Activated CD4-positive, alpha-beta T cell treated with anti-CD3 and anti-CD28 coated beads, Interleukin-2, Interleukin-4, amounts not matched to agents 100 ng/mL and 50 ng/mL, durations not matched to agents 16 hours and 8 hours (primary cell): ENCODE results near the gene ARFGAP3.

Experiments
- DNase-seq: peaks from one replicate; pipeline ENCODE4 v3.0.0-alpha.2; 2020; ENCODE audit warnings: low spot score

ARFGAP3 gene

GRCh38 chr22:42820045-42820763 lies 36.9 kb downstream of the ARFGAP3 start:
- no peak for DNase-seq

GRCh38 chr22:42819412-42820044 lies 37.5 kb downstream of the ARFGAP3 start:
- DNase-seq, result no peak

GRCh38 chr22:42817556-42817955 lies 39.5 kb downstream of the ARFGAP3 start:
- DNase-seq, result no peak

- no peak for DNase-seq
Measured at GRCh38 chr22:42816336-42816735, 40.7 kb downstream of the ARFGAP3 start.

- no peak for DNase-seq
Measured at GRCh38 chr22:42814616-42815015, 42.5 kb downstream of the ARFGAP3 start.

- no peak for DNase-seq
Measured at GRCh38 chr22:42814215-42814614, 42.9 kb downstream of the ARFGAP3 start.

GRCh38 chr22:42813501-42813900 lies 43.6 kb downstream of the ARFGAP3 start:
- no peak for DNase-seq

- no peak for DNase-seq
Measured at GRCh38 chr22:42811459-42811858, 45.6 kb downstream of the ARFGAP3 start.

- no peak for DNase-seq
Measured at GRCh38 chr22:42808521-42808920, 48.6 kb downstream of the ARFGAP3 start.

GRCh38 chr22:42807185-42807584 lies 49.9 kb downstream of the ARFGAP3 start:
- no peak for DNase-seq

GRCh38 chr22:42805998-42806830 lies 50.9 kb downstream of the ARFGAP3 start:
- no peak for DNase-seq

- no peak for DNase-seq
Measured at GRCh38 chr22:42805016-42805997, 51.8 kb downstream of the ARFGAP3 start.

- DNase-seq, result no peak
Measured at GRCh38 chr22:42803389-42803788, 53.7 kb downstream of the ARFGAP3 start.

- no peak for DNase-seq
Measured at GRCh38 chr22:42801252-42802080, 55.6 kb downstream of the ARFGAP3 start.

GRCh38 chr22:42800451-42801251 lies 56.4 kb downstream of the ARFGAP3 start:
- no peak for DNase-seq

GRCh38 chr22:42799461-42800405 lies 57.3 kb downstream of the ARFGAP3 start:
- no peak for DNase-seq

- no peak for DNase-seq
Measured at GRCh38 chr22:42799061-42799460, 58.0 kb downstream of the ARFGAP3 start.

GRCh38 chr22:42797011-42797410 lies 60.1 kb downstream of the ARFGAP3 start:
- no peak for DNase-seq

- no peak for DNase-seq
Measured at GRCh38 chr22:42796081-42796480, 61.0 kb downstream of the ARFGAP3 start.
